GM23338 (cell line): ENCODE data around the gene BNC2. TPM values are rescaled to one million over a fixed set of nuclear protein-coding genes. Genes with fewer than 3 reads are reported as not detected.

ENCODE experiments used
- ATAC-seq: fragments of 200-7000 bp; cut with Tn5 transposase; 3 replicates; pipeline ENCODE4 v1.9.1; 2020
- DNase-seq: peaks from one replicate; pipeline ENCODE4 v3.0.0-alpha.2; 2015; ENCODE audit warnings: low spot score
- H2AFZ ChIP-seq: fragments of 200-600 bp; sonication (generic); 2 replicates; pipeline ENCODE4 v1.8.0; 2016; ENCODE audit warnings: antibody characterized with exemption, mild to moderate bottlenecking, moderate library complexity
- H3F3A ChIP-seq: fragments of 200-600 bp; sonication (generic); replicated peaks from 2 replicates; pipeline ENCODE4 v1.8.0; 2017; ENCODE audit warnings: antibody characterized with exemption, mixed run types, low read depth
- H3K27ac ChIP-seq: fragments of 200-600 bp; sonication (generic); 2 replicates; pipeline ENCODE4 v1.6.1; 2016; ENCODE audit warnings: low read depth
- H3K27me3 ChIP-seq: fragments of 200-600 bp; sonication (generic); 2 replicates; pipeline ENCODE4 v1.8.0; 2016; ENCODE audit warnings: mild to moderate bottlenecking, mixed run types, moderate library complexity; ENCODE audit not compliant: insufficient read depth
- H3K36me3 ChIP-seq: fragments of 200-600 bp; sonication (generic); 2 replicates; pipeline ENCODE4 v1.8.0; 2016; ENCODE audit warnings: mild to moderate bottlenecking; ENCODE audit not compliant: insufficient read depth
- H3K4me1 ChIP-seq: fragments of 200-600 bp; sonication (generic); 2 replicates; pipeline ENCODE4 v1.8.0; 2016; ENCODE audit warnings: mild to moderate bottlenecking, moderate library complexity; ENCODE audit not compliant: insufficient read depth
- H3K4me2 ChIP-seq: fragments of 200-600 bp; sonication (generic); 2 replicates; pipeline ENCODE4 v1.7.1; 2017; ENCODE audit warnings: mixed run types
- H3K4me3 ChIP-seq: fragments of 200-600 bp; sonication (generic); 2 replicates; pipeline ENCODE4 v1.6.1; 2016; ENCODE audit warnings: mixed run types
- H3K79me2 ChIP-seq: fragments of 200-600 bp; sonication (generic); replicated peaks from 2 replicates; pipeline ENCODE4 v1.8.0; 2017; ENCODE audit warnings: mild to moderate bottlenecking; ENCODE audit not compliant: insufficient read depth
- H3K9me2 ChIP-seq: fragments of 200-600 bp; sonication (generic); 2 replicates; pipeline ENCODE4 v1.8.0; 2017; ENCODE audit not compliant: insufficient read depth
- H4K20me1 ChIP-seq: fragments of 200-600 bp; sonication (generic); replicated peaks from 2 replicates; pipeline ENCODE4 v1.8.0; 2017; ENCODE audit warnings: mild to moderate bottlenecking; ENCODE audit not compliant: insufficient read depth
- H3K27ac Mint-ChIP-seq: 2 replicates; pipeline ENCODE4 v1.8.0; 2020; ENCODE audit warnings: inconsistent platforms, mild to moderate bottlenecking, moderate library complexity, mixed read lengths
- H3K27me3 Mint-ChIP-seq: 3 replicates; pipeline ENCODE4 v1.8.0; 2022; ENCODE audit warnings: low read depth, mild to moderate bottlenecking, moderate library complexity, mixed read lengths, inconsistent platforms; ENCODE audit not compliant: insufficient read depth, poor library complexity
- H3K36me3 Mint-ChIP-seq: 3 replicates; pipeline ENCODE4 v1.8.0; 2021; ENCODE audit warnings: low read depth, mild to moderate bottlenecking, inconsistent platforms, moderate library complexity, mixed read lengths
- H3K4me1 Mint-ChIP-seq: 3 replicates; pipeline ENCODE4 v1.8.0; 2020; ENCODE audit warnings: mild to moderate bottlenecking, inconsistent platforms, mixed read lengths
- H3K4me3 Mint-ChIP-seq: 3 replicates; pipeline ENCODE4 v1.8.0; 2021; ENCODE audit warnings: moderate library complexity, mild to moderate bottlenecking, inconsistent platforms, mixed read lengths
- H3K9me3 Mint-ChIP-seq: 3 replicates; pipeline ENCODE4 v1.8.0; 2020; ENCODE audit warnings: moderate library complexity, mild to moderate bottlenecking, inconsistent platforms, mixed read lengths
- EZH2 ChIP-seq: fragments of 200-600 bp; sonication (generic); IDR thresholded peaks from one replicate; pipeline ENCODE4 v1.8.0; 2017; ENCODE audit warnings: antibody characterized with exemption, mild to moderate bottlenecking, low read depth; ENCODE audit not compliant: unreplicated experiment
- NANOG ChIP-seq: IDR thresholded peaks from 2 replicates; pipeline ENCODE4 v1.6.1; 2016; ENCODE audit warnings: antibody characterized with exemption, borderline replicate concordance
- POLR2AphosphoS5 ChIP-seq: IDR thresholded peaks from 2 replicates; pipeline ENCODE4 v1.6.1; 2016; ENCODE audit warnings: antibody characterized with exemption, low read depth
- ZNF114 ChIP-seq: fragments of 250-450 bp; sonication (Bioruptor Pico); IDR thresholded peaks from 2 replicates; pipeline ENCODE4 v1.5.0; 2020; ENCODE audit warnings: mild to moderate bottlenecking, moderate library complexity
- ZNF331 ChIP-seq: fragments of 250-450 bp; sonication (Bioruptor Pico); IDR thresholded peaks from 2 replicates; pipeline ENCODE4 v1.5.0; 2020; ENCODE audit warnings: low read depth, mild to moderate bottlenecking, moderate library complexity
- ZNF462 ChIP-seq: fragments of 250-450 bp; sonication (Bioruptor Pico); IDR thresholded peaks from 2 replicates; pipeline ENCODE4 v1.5.0; 2020; ENCODE audit warnings: mild to moderate bottlenecking, moderate library complexity
- polyA plus RNA-seq: library from polyadenylated mRNA; unstranded; fragments of >200 nt; fragmentation: Nextera tagmentation; extraction: Ambion mirVana; gene quantifications from 2 replicates; pipeline ENCODE4 v1.2.1, GENCODE V29; 2016
- total RNA-seq: library from RNA; depleted of rRNA; stranded (reverse); fragments of >200 nt; shearing (Covaris generic); gene quantifications from 2 replicates; pipeline ENCODE4 v1.2.3, GENCODE V29; 2014
- TF ChIP-seq, protein P1 (sequence below): IDR thresholded peaks from one replicate; pipeline ENCODE4 v1.6.1; 2018; ENCODE audit warnings: antibody characterized with exemption; ENCODE audit not compliant: unreplicated experiment

The BNC2 gene
- total and polyA plus RNA-seq, 2 experiments from 2014 or later = 12.7 to 13.2 TPM

DNA sequence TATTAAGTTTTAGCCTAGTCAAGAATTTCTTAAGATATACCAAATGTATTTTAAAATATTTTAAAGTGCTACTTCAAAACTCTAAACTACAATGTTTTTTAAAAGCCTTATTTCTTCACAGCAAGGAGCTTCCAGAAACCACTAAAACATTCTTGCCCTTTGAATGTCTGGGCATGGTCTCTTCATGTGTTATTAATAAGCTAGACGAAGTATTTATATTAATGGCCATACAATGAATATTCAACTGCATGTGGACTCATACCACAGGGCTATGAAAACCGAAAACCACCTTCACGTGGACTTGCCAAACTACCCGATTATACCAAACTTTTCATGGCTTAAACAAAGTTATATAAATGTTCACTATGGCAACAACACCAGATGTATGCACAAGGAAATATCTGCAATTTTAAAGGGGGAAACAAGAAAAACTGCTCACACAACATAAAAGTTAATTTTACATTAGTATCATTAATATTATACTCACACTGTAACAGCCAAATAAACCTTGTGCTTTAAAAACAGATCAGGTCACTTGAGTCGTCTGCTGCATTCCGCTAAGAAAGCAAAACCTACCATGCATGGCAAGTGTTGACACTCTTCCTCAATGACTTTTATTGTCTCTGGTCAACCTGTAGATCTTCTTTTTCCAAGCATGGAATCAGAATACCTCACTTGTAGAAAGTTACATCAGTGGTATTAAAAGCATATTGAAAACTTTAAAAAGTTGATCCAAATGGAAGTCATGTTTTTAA, 246.3 kb downstream of the BNC2 start:
- Histone ChIP-seq H4K20me1 (no peaks in the 10 kb centered on the region), H3K36me3 (no peaks in the 10 kb centered on the region), H3K4me1 (peaks cover 55% of the 10 kb centered on the region), H3K27me3 (no peaks in the 10 kb centered on the region), H2AFZ (no peak overlapping the region), H3K9me2 (no peaks in the 10 kb centered on the region), H3K4me3 (no peak overlapping the region), H3K79me2 (peaks cover 13% of the 10 kb centered on the region), H3K4me2 (0 out of 2 replicates have a peak overlapping the region, but pooled peaks have one; percentile 4), H3K27ac (no peak overlapping the region), H3F3A (no peaks in the 10 kb centered on the region)
- Mint-ChIP-seq H3K27ac (peak overlapping the region; percentile 29; the same call in 1 of the 2 replicates), H3K27me3 (no peaks in the 10 kb centered on the region), H3K36me3 (no peaks in the 10 kb centered on the region), H3K4me1 (peaks cover 78% of the 10 kb centered on the region), H3K4me3 (no peak overlapping the region), H3K9me3 (no peaks in the 10 kb centered on the region)
- ATAC-seq (no peak), DNase-seq (no peak)
- TF ChIP-seq, protein P1, sequence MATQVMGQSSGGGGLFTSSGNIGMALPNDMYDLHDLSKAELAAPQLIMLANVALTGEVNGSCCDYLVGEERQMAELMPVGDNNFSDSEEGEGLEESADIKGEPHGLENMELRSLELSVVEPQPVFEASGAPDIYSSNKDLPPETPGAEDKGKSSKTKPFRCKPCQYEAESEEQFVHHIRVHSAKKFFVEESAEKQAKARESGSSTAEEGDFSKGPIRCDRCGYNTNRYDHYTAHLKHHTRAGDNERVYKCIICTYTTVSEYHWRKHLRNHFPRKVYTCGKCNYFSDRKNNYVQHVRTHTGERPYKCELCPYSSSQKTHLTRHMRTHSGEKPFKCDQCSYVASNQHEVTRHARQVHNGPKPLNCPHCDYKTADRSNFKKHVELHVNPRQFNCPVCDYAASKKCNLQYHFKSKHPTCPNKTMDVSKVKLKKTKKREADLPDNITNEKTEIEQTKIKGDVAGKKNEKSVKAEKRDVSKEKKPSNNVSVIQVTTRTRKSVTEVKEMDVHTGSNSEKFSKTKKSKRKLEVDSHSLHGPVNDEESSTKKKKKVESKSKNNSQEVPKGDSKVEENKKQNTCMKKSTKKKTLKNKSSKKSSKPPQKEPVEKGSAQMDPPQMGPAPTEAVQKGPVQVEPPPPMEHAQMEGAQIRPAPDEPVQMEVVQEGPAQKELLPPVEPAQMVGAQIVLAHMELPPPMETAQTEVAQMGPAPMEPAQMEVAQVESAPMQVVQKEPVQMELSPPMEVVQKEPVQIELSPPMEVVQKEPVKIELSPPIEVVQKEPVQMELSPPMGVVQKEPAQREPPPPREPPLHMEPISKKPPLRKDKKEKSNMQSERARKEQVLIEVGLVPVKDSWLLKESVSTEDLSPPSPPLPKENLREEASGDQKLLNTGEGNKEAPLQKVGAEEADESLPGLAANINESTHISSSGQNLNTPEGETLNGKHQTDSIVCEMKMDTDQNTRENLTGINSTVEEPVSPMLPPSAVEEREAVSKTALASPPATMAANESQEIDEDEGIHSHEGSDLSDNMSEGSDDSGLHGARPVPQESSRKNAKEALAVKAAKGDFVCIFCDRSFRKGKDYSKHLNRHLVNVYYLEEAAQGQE = no peak
- no peak for TF ChIP-seq NANOG

DNA sequence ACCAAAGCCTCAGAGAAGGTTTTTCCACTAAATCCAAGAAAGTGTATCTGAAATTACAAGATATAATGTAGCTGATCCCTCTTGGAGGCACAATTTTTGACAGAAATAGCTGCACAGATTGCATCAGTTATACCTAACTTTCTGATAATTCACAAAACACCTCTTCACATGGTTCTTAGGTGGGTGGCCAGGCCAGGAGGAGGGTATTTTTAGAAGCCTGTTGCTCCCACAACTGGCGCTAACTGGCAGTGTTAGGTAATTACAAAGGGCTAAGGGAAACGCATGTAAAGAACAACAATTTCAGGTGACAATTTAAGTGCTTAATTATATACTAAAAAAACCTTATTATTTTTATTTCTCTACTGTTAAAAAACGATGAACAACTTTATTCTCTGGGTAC, 247.9 kb downstream of the BNC2 start:
- Mint-ChIP-seq H3K9me3 (no peaks in the 10 kb centered on the region), H3K27ac (no peak overlapping the region), H3K4me3 (no peak overlapping the region), H3K36me3 (no peaks in the 10 kb centered on the region), H3K27me3 (no peaks in the 10 kb centered on the region), H3K4me1 (peaks cover 77% of the 10 kb centered on the region)
- ATAC-seq (no peak), DNase-seq (peak; percentile 22)
- Histone ChIP-seq H3K36me3 (no peaks in the 10 kb centered on the region), H3K27me3 (no peaks in the 10 kb centered on the region), H3K4me1 (peaks cover 51% of the 10 kb centered on the region), H3K27ac (no peak overlapping the region), H2AFZ (no peak overlapping the region), H3K4me3 (no peak overlapping the region), H3K79me2 (peaks cover 13% of the 10 kb centered on the region), H4K20me1 (no peaks in the 10 kb centered on the region), H3K9me2 (no peaks in the 10 kb centered on the region), H3K4me2 (no peak overlapping the region), H3F3A (no peaks in the 10 kb centered on the region)
- TF ChIP-seq ZNF331 (CRISPR knock-in tag) (no peak), ZNF462 (CRISPR knock-in tag) (no peak), NANOG (no peak), POLR2AphosphoS5 (no peak), ZNF114 (CRISPR knock-in tag) (no peak), EZH2 (no peak)
- TF ChIP-seq, protein P1 = no peak
